Liver (tissue), 3 donors: Measurements from ENCODE around the gene CCDC6.
"Not testable (repeated sequence)": the region's sequence is repeated elsewhere in the genome, so short reads cannot be mapped to it uniquely, and the experiment has no call there.

Experiments
- EGR1 ChIP-seq, 2 donors: IDR thresholded peaks; 2 replicates each; pipeline ENCODE4 v1.6.1; 2016 to 2018; ENCODE audit warnings: antibody characterized with exemption in 2 of 2, low read depth in 2 of 2
- FOXA1 ChIP-seq: IDR thresholded peaks from 2 replicates; pipeline ENCODE4 v1.6.1; 2016; ENCODE audit warnings: antibody characterized with exemption
- GABPA ChIP-seq, 2 donors: IDR thresholded peaks in 1 of 2; conservative IDR thresholded peaks in 1 of 2; 2 replicates each; pipeline ENCODE4 v1.6.1; 2016; ENCODE audit warnings: antibody characterized with exemption in 2 of 2, mild to moderate bottlenecking in 1 of 2, moderate library complexity in 1 of 2
- JUND ChIP-seq, 2 donors: IDR thresholded peaks; 2 replicates each; pipeline ENCODE4 v1.6.1; 2016; ENCODE audit warnings: antibody characterized with exemption in 2 of 2
- NR2F2 ChIP-seq: IDR thresholded peaks from 2 replicates; pipeline ENCODE4 v1.6.1; 2016; ENCODE audit warnings: antibody characterized with exemption
- RAD21 ChIP-seq, 2 donors: IDR thresholded peaks; 2 replicates each; pipeline ENCODE4 v1.6.1; 2016; ENCODE audit warnings: antibody characterized with exemption in 2 of 2, mild to moderate bottlenecking in 2 of 2
- REST ChIP-seq: IDR thresholded peaks from 2 replicates; pipeline ENCODE4 v1.6.1; 2016; ENCODE audit warnings: antibody characterized with exemption, mild to moderate bottlenecking
- RXRA ChIP-seq, 2 donors: IDR thresholded peaks; 2 replicates each; pipeline ENCODE4 v1.6.1; 2017 to 2018; ENCODE audit warnings: antibody characterized with exemption in 2 of 2, mild to moderate bottlenecking in 1 of 2
- TAF1 ChIP-seq: conservative IDR thresholded peaks from 2 replicates; pipeline ENCODE4 v1.6.1; 2016; ENCODE audit warnings: antibody characterized with exemption, mild to moderate bottlenecking
- YY1 ChIP-seq: IDR thresholded peaks from 2 replicates; pipeline ENCODE4 v1.6.1; 2016; ENCODE audit warnings: antibody characterized with exemption, mild to moderate bottlenecking
- ZBTB33 ChIP-seq: IDR thresholded peaks from 2 replicates; pipeline ENCODE4 v1.6.1; 2016; ENCODE audit warnings: antibody characterized with exemption
- TF ChIP-seq, protein P1 (sequence below): IDR thresholded peaks from 2 replicates; pipeline ENCODE4 v1.6.1; 2016; ENCODE audit warnings: antibody characterized with exemption
- TF ChIP-seq, protein P2 (sequence below): fragments of 150-350 bp; IDR thresholded peaks from 2 replicates; pipeline ENCODE4 v1.5.1; 2017; ENCODE audit warnings: improper control_type of control experiment, low read depth, low read length; ENCODE audit not compliant: missing input control
- TF ChIP-seq, protein P3 (sequence below): IDR thresholded peaks from 2 replicates; pipeline ENCODE4 v1.6.1; 2016; ENCODE audit warnings: antibody characterized with exemption
- donor health status: healthy.
- donor health status: healthy.

DNA sequence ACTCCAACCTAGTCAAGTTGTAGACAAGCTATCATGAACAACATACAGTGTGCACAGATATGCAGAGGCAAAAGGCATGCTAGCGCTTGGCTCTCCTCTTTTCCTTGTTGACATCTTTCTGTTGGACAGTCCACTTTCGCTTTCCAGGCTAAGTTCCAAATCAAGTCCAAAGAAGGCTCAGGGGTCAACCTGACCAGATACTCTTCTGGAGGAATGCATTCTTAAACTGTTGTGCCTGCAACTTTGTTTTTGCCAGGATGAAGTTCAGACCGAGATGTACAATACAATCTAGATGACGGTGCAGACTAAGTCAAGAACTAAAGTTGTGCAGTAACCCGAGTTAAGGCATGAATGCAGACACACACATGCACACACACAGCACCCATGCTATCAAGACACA lies 117.4 kb downstream of the CCDC6 start:
- TF ChIP-seq YY1; GABPA (IDR thresholded peaks at IDR 0.05 in 1 of 2, conservative IDR thresholded peaks at IDR 0.05 in 1 of 2); RAD21 (IDR thresholded peaks at IDR 0.05); EGR1 (IDR thresholded peaks at IDR 0.05; ENCODE audit: low read depth in 2 of 2); REST; FOXA1; TAF1; JUND (IDR thresholded peaks at IDR 0.05); RXRA (IDR thresholded peaks at IDR 0.05); ZBTB33: not testable (repeated sequence)
- TF ChIP-seq, protein P1, sequence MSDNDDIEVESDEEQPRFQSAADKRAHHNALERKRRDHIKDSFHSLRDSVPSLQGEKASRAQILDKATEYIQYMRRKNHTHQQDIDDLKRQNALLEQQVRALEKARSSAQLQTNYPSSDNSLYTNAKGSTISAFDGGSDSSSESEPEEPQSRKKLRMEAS: not testable (repeated sequence)
- TF ChIP-seq, protein P2, sequence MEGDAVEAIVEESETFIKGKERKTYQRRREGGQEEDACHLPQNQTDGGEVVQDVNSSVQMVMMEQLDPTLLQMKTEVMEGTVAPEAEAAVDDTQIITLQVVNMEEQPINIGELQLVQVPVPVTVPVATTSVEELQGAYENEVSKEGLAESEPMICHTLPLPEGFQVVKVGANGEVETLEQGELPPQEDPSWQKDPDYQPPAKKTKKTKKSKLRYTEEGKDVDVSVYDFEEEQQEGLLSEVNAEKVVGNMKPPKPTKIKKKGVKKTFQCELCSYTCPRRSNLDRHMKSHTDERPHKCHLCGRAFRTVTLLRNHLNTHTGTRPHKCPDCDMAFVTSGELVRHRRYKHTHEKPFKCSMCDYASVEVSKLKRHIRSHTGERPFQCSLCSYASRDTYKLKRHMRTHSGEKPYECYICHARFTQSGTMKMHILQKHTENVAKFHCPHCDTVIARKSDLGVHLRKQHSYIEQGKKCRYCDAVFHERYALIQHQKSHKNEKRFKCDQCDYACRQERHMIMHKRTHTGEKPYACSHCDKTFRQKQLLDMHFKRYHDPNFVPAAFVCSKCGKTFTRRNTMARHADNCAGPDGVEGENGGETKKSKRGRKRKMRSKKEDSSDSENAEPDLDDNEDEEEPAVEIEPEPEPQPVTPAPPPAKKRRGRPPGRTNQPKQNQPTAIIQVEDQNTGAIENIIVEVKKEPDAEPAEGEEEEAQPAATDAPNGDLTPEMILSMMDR: not testable (repeated sequence)
- TF ChIP-seq, protein P3, sequence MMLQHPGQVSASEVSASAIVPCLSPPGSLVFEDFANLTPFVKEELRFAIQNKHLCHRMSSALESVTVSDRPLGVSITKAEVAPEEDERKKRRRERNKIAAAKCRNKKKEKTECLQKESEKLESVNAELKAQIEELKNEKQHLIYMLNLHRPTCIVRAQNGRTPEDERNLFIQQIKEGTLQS: not testable (repeated sequence)
- TF ChIP-seq NR2F2: peak; percentile 70
